ENCODE data around the gene SGMS1. TPM values are rescaled to one million over a fixed set of nuclear protein-coding genes. Genes with fewer than 3 reads are reported as not detected.

The SGMS1 gene
- total RNA-seq, 1 donor from 2014 or later = 9.2 TPM

- no peak for DNase-seq (ENCODE audit: low spot score)
- TF ChIP-seq CTCF (IDR thresholded peaks at IDR 0.05) = no peak
- TF ChIP-seq EZH2phosphoT487 (IDR thresholded peaks at IDR 0.05) = no peak
- no peak for TF ChIP-seq EZH2 (IDR thresholded peaks at IDR 0.05)
- Histone ChIP-seq H3K4me3 (no peak overlapping the region), H3K4me2 (no peak overlapping the region), H3K27me3 (no peaks in the 10 kb centered on the region), H3K27ac (no peak overlapping the region), H3K36me3 (no peaks in the 10 kb centered on the region), H3K9me3 (ENCODE audit: low read depth) (no peaks in the 10 kb centered on the region), H3K79me2 (ENCODE audit: low read depth) (no peaks in the 10 kb centered on the region), H4K20me1 (ENCODE audit: low read depth) (no peaks in the 10 kb centered on the region), H3K9ac (no peak overlapping the region), H3F3A (ENCODE audit: low read depth) (no peaks in the 10 kb centered on the region), H2AFZ (replicated peaks) (no peak overlapping the region), H3K4me1 (no peaks in the 10 kb centered on the region)
- peaks cover 4% of the 10 kb centered on the region for H3K4me1 Mint-ChIP-seq
- H3K36me3 Mint-ChIP-seq = no peaks in the 10 kb centered on the region
- no peaks in the 10 kb centered on the region for H3K9me3 Mint-ChIP-seq
- no peaks in the 10 kb centered on the region for H3K27me3 Mint-ChIP-seq (ENCODE audit: insufficient read depth, low read depth)
- H3K4me3 Mint-ChIP-seq = no peak overlapping the region
- H3K27ac Mint-ChIP-seq = no peak overlapping the region
These were observed 107.6 kb downstream of the SGMS1 start for GRCh38 chr10:50516171-50516570.

DNA sequence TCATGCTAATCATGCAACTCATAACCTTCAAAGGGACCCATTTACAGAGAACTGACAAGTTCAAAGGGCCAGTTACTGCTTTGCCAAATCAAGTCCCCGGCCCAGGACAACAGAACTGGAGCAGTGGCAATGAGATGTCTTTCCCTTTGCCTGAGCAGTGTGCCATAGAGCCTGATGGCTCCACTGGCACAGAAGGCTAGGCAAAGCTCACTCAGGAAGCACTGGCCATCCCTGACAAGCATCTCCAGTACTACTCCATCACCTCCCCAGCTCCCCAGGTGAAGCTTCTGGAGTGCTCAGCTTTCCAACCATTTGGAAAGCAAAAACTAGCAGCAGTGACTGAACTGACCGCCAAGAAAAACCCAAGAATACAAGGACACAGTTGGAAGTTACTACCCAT is 108.3 kb downstream of the SGMS1 start:
- H3K9me3 ChIP-seq (ENCODE audit: low read depth) = no peaks in the 10 kb centered on the region
- no peak overlapping the region for H3K4me3 ChIP-seq
- no peaks in the 10 kb centered on the region for H3K4me1 ChIP-seq
- H3K4me2 ChIP-seq = no peak overlapping the region
- H3K36me3 ChIP-seq = no peaks in the 10 kb centered on the region
- H3K4me1 Mint-ChIP-seq = peaks cover 4% of the 10 kb centered on the region
- no peak overlapping the region for H3K27ac ChIP-seq
- DNase-seq (ENCODE audit: low spot score) = no peak
- no peak overlapping the region for H3K9ac ChIP-seq
- H3K36me3 Mint-ChIP-seq = no peaks in the 10 kb centered on the region
- no peak overlapping the region for H2AFZ ChIP-seq (replicated peaks)
- no peaks in the 10 kb centered on the region for H4K20me1 ChIP-seq (ENCODE audit: low read depth)
- H3K4me3 Mint-ChIP-seq = no peak overlapping the region
- H3K27me3 Mint-ChIP-seq (ENCODE audit: insufficient read depth, low read depth) = no peaks in the 10 kb centered on the region
- H3K9me3 Mint-ChIP-seq = no peaks in the 10 kb centered on the region
- no peaks in the 10 kb centered on the region for H3K27me3 ChIP-seq
- no peak overlapping the region for H3K27ac Mint-ChIP-seq
- H3K79me2 ChIP-seq (ENCODE audit: low read depth) = no peaks in the 10 kb centered on the region
- TF ChIP-seq EZH2 (IDR thresholded peaks at IDR 0.05) (no peak), EZH2phosphoT487 (IDR thresholded peaks at IDR 0.05) (no peak), CTCF (IDR thresholded peaks at IDR 0.05) (no peak)
- no peaks in the 10 kb centered on the region for H3F3A ChIP-seq (ENCODE audit: low read depth)

DNA sequence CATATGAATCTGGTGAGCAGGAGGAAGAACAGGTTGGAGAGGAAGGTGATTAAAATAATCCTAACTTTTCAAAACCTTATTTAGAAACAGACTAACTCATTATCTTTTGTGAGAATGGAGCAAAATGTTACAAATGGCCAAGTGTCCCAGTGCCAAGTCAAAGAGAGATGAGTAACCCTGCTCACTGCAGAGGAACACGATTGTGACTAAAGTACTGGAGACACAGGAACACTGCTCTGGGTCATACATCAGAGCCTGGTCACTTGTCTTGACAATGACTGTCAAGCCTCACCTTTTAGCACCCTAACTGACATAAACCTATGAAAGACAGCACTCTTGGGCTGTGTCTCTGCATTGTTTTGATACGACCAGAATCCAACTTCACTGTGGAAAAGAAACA is 108.8 kb downstream of the SGMS1 start:
- Histone ChIP-seq H3K27me3 (no peaks in the 10 kb centered on the region), H3K4me3 (no peak overlapping the region), H2AFZ (replicated peaks) (no peak overlapping the region), H4K20me1 (ENCODE audit: low read depth) (no peaks in the 10 kb centered on the region), H3K79me2 (ENCODE audit: low read depth) (no peaks in the 10 kb centered on the region), H3K4me1 (peaks cover 3% of the 10 kb centered on the region), H3K4me2 (no peak overlapping the region), H3K9me3 (ENCODE audit: low read depth) (no peaks in the 10 kb centered on the region), H3F3A (ENCODE audit: low read depth) (no peaks in the 10 kb centered on the region), H3K36me3 (no peaks in the 10 kb centered on the region), H3K27ac (no peak overlapping the region), H3K9ac (no peak overlapping the region)
- Mint-ChIP-seq H3K4me3 (no peak overlapping the region), H3K4me1 (peaks cover 4% of the 10 kb centered on the region), H3K9me3 (no peaks in the 10 kb centered on the region), H3K36me3 (no peaks in the 10 kb centered on the region), H3K27ac (no peak overlapping the region), H3K27me3 (ENCODE audit: insufficient read depth, low read depth) (no peaks in the 10 kb centered on the region)
- TF ChIP-seq EZH2 (IDR thresholded peaks at IDR 0.05) = no peak
- TF ChIP-seq EZH2phosphoT487 (IDR thresholded peaks at IDR 0.05) = no peak
- no peak for TF ChIP-seq CTCF (IDR thresholded peaks at IDR 0.05)
- DNase-seq (ENCODE audit: low spot score) = no peak

Measured in neural progenitor cell (in vitro differentiated cells).